GM21423 (cell line): Measurements from ENCODE around the gene KCND2.
A peak's percentile ranks its signal among the peaks of the same experiment; 100 is the strongest.

ENCODE experiments used
- ATAC-seq: cut with Tn5 transposase; IDR thresholded peaks from one replicate; pipeline ENCODE4 v1.9.1; 2021; ENCODE audit warnings: mild to moderate bottlenecking, moderate library complexity; ENCODE audit not compliant: unreplicated experiment

The KCND2 gene

GRCh38 chr7:120405652-120406051 lies 132.7 kb downstream of the KCND2 start:
- ATAC-seq = no peak

GRCh38 chr7:120407010-120407409 lies 134.0 kb downstream of the KCND2 start:
- no peak for ATAC-seq

DNA sequence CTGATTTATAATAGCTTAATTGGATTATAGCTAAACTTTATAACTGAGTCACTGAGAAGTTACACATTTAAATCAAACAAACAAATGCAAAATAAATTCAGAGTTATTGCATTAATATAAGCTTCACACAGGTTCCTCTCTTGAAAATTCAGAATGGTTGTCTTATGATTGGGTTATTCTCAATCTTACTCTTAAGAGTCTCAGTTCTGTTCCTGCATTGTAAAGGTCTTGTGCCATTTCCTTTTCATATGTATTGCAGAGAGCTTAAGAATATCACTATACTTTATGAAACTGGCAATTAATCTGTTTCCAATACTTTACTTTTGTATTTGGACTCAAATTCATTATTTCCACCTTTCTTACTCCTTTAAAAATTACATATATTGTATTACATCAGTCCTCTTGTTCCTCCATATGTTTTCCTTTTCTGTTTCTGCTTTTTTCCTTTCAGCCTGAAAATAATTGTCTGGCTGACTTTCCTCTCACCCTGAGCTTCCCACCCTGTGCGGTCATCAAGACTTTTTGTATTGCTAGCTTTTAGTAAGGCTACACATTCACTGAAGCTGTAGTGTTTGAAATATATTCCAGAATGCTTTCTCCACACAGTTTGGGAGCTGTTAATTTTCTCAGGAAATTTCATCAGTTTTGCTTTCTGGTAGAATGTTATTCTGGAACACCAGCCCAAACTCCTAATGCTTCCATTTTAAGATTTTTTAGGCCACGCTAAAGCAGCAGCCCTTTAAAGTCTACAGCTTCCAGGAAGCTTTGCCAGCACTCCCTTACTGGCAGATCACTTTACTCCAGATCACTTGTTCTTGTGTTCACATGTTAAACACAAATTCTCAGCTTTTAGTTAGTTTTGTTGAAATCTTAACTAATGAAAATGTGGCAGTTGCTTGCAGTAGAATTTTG lies 139.4 kb downstream of the KCND2 start:
- peak; percentile 78 for ATAC-seq

DNA sequence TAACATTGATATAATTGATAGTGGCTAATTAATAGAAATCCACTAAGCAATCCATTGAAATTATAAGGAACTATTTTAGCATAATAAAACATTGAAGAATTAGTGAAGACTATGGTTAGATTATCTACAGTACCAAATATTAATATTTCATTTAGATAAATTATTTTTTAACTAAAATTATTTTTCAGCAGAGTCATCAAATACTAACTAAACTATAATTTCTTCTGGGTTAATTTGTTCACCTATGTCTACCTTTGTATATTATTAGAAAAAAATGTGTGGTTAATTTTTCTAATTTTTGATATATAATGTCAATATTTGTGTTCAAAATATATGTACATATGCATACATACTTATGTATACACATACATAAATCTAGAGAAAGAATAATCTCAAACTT lies 140.2 kb downstream of the KCND2 start:
- no peak for ATAC-seq

GRCh38 chr7:120417244-120417979 lies 144.4 kb downstream of the KCND2 start:
- no peak for ATAC-seq

DNA sequence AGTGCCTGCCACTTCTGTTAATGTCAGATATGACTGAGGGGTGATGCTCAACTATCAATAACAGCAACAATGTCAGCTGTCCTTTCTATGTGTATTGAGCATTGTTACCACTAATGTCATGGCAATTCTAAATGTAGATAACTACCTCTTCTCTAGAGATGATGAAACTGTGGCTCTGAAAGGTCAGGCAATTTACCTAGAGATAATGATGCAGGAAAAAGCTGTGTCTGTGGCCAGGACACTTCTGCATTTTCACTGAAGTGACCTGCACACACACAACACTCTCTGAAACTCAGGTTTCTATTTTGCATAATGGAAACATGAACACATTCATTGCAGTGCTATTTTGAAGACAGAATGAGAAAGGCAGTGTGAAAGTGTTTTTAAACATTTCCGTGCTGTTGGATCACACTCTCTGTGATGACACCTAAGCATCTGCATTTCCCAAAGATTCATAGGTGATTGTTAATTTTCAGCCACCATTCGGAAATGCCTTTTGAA lies 148.2 kb downstream of the KCND2 start:
- peak; percentile 92 for ATAC-seq

DNA sequence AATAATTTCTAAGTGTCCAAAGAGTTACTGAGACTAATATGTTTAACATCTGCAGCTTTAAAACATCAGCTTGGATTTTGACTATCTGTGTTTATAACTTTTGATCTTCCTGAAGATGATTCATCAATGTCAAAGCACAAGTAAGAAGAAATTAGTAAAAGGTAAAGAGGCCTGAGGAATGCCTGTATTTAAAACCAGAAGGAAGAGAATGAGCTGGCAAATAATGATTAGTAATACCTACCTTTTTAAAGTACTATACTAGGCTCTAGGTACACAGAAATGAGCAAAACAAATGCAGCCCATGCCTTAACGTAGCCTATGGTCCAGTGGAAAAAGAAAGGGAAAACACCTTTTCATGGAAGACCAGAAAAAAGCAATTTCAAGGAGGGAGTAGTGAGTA lies 158.0 kb downstream of the KCND2 start:
- no peak for ATAC-seq

DNA sequence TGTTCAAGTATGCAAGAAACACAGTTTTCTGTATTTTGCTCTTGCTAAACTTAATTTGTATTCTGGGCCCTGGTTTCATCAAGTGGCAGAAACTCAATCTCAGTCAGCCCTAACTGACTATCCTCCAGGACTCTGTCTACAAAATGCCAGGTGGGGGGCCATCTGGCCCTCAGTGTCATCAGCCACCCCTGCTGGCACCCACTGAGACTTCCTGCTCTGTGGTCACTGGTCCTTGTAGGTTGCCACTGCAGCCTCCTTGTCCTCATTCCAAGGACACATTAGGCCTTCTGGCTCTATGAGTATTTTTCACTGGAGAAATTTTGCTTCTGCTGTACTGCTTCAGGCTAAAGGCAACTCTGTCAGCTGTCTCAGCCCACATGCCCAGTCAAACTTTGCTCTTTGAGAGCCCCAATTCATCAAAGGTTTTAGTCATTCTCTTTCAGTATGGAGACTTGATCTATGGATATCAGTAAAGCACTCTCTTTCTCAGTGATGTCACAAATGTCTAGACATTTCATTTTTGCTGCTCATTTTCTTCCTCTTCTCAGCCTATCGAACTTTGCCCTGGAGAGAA lies 163.6 kb downstream of the KCND2 start:
- peak; percentile 43 for ATAC-seq

GRCh38 chr7:120441850-120442249 lies 168.9 kb downstream of the KCND2 start:
- ATAC-seq = peak; percentile 88

DNA sequence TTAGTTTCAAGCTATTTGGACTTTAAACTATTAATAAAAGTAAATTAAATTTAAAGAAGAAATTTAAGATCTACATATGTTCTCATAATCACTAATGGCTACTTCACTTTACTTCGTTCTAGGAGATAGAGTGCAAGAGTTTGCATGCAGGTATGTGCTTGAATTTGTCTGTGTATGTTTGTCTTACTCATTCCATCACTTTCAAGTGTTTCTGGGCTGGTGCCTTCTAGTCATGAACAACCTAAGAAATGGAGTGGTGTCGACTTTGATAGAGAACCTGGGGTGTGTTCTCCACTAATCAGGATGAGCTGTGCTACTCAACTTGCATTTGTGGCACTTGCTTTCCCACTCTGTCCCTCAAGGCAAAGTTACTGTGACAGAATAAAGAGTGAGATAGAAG lies 169.9 kb downstream of the KCND2 start:
- no peak for ATAC-seq

GRCh38 chr7:120444650-120445049 lies 171.7 kb downstream of the KCND2 start:
- ATAC-seq = no peak

DNA sequence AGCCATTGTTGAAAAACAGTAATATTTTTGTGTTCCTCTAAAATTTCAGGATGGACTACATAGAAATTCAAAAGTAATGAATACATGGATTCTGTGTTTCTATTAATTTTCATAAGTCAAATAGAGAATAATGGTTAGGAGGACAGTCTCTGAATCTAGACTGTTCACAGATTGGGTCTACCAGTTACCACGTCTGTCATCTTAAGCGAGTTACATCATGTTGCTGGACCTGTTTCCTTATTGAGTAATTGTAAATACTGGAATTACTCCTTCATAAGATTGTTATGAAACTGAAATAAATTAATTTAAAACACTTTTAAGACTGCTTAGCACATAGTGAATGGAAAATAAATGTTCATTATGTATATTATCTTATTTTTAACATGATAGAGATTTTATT lies 172.3 kb downstream of the KCND2 start:
- no peak for ATAC-seq

- no peak for ATAC-seq
Measured at GRCh38 chr7:120452665-120453064, 179.7 kb downstream of the KCND2 start.

- no peak for ATAC-seq
Measured at GRCh38 chr7:120456699-120457098, 183.7 kb downstream of the KCND2 start.

DNA sequence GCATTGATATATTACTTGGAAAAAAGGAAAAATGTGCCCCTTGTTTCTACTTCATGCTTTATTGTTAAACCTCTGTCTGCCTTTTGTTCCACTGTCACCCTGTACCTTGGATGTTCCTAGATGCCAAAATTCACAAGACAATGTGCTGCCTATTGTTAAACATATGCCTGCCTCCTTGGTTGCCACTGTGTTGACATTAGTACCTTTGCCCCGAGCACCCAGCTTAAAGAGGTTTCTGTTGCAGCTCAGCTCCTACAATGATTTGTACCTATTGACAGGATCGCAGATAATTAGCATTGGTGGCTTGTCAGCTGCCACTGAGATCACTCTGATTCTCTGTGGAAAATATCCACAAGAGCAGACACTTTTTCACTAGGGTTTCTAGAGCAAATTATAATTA lies 188.0 kb downstream of the KCND2 start:
- ATAC-seq = no peak

DNA sequence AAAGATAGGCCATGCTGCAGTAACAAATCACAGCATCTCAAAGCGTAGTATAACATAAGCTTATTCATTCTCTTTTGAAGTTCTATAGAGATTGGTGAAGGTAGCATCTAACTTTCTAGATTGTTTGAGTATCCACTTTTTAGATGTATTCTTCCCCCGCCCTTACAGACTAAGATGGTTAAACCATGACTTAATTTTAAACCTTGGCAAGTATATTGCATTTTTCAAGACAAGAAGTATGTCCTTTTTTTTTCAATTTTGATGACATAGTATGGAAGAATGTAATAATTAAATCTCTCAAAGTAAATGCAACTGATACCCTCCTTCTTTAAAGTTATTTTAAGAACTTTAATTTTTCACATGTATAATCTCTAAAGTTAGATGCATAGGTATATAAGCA lies 190.0 kb downstream of the KCND2 start:
- ATAC-seq = no peak

DNA sequence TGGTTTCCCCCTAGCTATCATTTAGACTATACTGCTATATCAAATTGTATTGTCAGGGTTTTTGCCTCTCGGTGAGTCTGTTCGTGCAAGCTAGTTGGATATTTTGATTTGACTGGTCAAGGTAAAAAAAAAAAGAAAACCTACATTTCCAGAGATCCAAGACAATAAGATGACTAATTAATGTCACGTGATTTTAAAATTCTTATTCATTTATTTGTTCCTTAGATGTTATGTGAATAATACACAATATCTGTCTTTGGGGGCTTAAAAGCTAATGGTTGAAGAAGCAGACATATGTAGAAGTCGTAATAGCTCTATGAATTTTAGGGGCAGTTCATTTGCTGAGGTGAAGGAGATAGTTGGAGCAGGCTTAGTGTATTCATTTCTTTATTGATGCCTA lies 191.1 kb downstream of the KCND2 start:
- ATAC-seq = no peak

- ATAC-seq = no peak
Measured at GRCh38 chr7:120467676-120468075, 194.7 kb downstream of the KCND2 start.

DNA sequence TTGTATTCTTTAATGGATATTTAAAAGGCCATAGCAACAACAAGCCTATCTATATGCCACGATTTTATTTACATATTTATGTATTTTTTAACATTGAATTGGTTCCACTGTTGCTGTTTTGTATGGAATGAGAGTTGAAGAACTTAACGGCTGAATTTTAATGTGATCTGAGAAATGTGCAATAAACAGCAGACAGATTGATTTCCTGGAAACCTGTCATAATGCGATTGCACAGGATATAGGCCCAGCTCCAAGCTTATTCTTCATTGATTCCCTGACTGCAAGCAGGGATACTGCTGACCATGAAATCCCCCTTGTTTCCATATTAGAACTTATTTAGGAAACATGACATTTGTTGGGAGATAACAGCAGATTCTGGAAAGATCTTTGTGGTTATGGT lies 195.6 kb downstream of the KCND2 start:
- no peak for ATAC-seq

- no peak for ATAC-seq
Measured at GRCh38 chr7:120472892-120473291, 199.9 kb downstream of the KCND2 start.

- ATAC-seq = no peak
Measured at GRCh38 chr7:120473352-120473751, 200.4 kb downstream of the KCND2 start.

- ATAC-seq = peak; percentile 87
Measured at GRCh38 chr7:120475994-120476393, 203.0 kb downstream of the KCND2 start.
